Immature natural killer cell (primary cell): Measurements from ENCODE around the gene LINGO4. TPM values are rescaled to one million over a fixed set of nuclear protein-coding genes. Genes with fewer than 3 reads are reported as not detected.

Experiments used
- DNase-seq, 3 donors: peaks; one replicate each; pipeline ENCODE4 v3.0.0; 2022; ENCODE audit warnings: mixed read lengths in 1 of 3
- H3K27ac Mint-ChIP-seq, 6 donors: one replicate each; pipeline ENCODE4 v1.8.0; 2020; ENCODE audit warnings: mixed read lengths in 6 of 6, mild to moderate bottlenecking in 5 of 6, inconsistent platforms in 4 of 6, moderate library complexity in 3 of 6
- H3K27me3 Mint-ChIP-seq, 3 donors: one replicate each; pipeline ENCODE4 v1.8.0; 2020 to 2021; ENCODE audit warnings: low read depth in 3 of 3, mild to moderate bottlenecking in 3 of 3, mixed read lengths in 3 of 3, moderate library complexity in 3 of 3, inconsistent platforms in 1 of 3
- H3K36me3 Mint-ChIP-seq, 3 donors: one replicate each; pipeline ENCODE4 v1.8.0; 2020; ENCODE audit warnings: mixed read lengths in 3 of 3, inconsistent platforms in 2 of 3, mild to moderate bottlenecking in 2 of 3
- H3K4me1 Mint-ChIP-seq, 2 donors: one replicate each; pipeline ENCODE4 v1.8.0; 2020; ENCODE audit warnings: inconsistent platforms in 2 of 2, mild to moderate bottlenecking in 2 of 2, mixed read lengths in 2 of 2, moderate library complexity in 1 of 2
- H3K4me3 Mint-ChIP-seq, 5 donors: one replicate each; pipeline ENCODE4 v1.8.0; 2020; ENCODE audit warnings: mild to moderate bottlenecking in 5 of 5, mixed read lengths in 5 of 5, inconsistent platforms in 3 of 5, moderate library complexity in 3 of 5
- H3K9me3 Mint-ChIP-seq, 6 donors: one replicate each; pipeline ENCODE4 v1.8.0; 2020; ENCODE audit warnings: mild to moderate bottlenecking in 6 of 6, mixed read lengths in 6 of 6, inconsistent platforms in 4 of 6, moderate library complexity in 3 of 6
- polyA plus RNA-seq, 3 donors: library from polyadenylated mRNA; unstranded; fragments of 300-500 nt; fragmentation: Illumina TruSeq; gene quantifications; one replicate each; pipeline ENCODE4 v1.2.3, GENCODE V29; 2021

Gene LINGO4
- polyA plus RNA-seq, 3 donors from 2014 or later: 1.3 TPM; not detected in 2

DNA sequence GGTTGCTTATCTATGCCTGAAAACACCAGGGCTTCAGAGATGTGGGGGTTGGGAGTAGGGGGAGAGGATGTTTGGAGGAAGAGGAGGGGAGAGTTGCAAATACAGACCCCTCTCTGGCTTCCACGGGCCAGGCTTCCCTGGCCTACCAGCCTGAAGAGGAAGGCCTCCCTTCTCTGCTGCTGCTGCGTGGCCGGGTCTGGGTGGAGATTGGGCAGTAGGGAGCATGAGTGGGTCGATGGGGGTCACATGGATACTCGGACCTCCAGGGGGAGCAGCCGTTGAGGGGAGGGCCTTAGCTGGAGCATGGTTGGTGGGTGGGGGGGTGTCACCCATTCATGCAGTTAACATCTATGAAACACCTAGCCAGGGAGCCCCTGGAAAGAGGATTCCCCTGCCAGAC is 24.8 kb upstream of the LINGO4 start:
- H3K36me3 Mint-ChIP-seq: no peaks in the 10 kb centered on the region
- peaks cover 0 to 14% (median 5%) of the 10 kb centered on the region in 3 donors for H3K27me3 Mint-ChIP-seq
- H3K4me3 Mint-ChIP-seq: peak overlapping the region in 3 of 5 donors; percentile 49 to 83 (median 73)
- peaks cover 41 to 45% of the 10 kb centered on the region in 2 donors for H3K4me1 Mint-ChIP-seq
- DNase-seq: no peak
- H3K9me3 Mint-ChIP-seq: peaks cover 0 to 2% (median 0%) of the 10 kb centered on the region in 6 donors
- H3K27ac Mint-ChIP-seq: peak overlapping the region in 2 of 6 donors; percentile 11 to 77

DNA sequence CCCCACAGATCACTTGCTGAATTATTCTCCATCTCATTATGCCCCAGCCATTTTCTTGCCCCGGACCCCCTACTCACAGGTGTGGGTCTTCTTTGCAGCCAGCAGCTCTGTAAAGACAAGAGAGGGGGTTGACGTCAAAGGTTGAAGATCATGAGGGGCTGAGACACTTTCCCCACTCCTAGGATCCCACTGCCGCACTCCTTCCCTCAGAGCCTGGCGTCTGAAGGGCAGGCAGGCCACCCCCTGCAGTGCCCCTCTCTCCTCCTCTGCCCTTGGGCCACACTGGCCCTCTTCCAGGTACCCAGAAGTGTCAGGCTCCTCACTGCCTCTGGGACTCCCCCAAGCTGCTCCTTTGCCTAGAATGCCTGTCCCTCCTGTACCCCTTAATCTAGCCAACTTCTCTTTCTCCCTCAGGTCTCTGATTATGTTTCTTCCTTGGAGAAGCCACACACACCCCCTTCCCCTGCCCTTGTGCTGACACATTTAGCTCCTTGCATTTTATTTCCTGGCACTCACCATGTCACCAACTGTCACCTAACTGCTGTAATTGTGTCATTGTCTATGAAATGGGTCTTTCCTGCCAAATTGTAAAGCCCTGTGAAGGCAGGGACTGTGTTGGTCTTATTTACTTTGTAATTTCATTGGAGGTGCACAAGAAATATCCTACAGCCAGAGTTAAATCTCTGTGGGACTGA is 24.3 kb upstream of the LINGO4 start:
- Mint-ChIP-seq H3K4me1 (peaks cover 41 to 45% of the 10 kb centered on the region in 2 donors), H3K27ac (peak overlapping the region in 3 of 6 donors; percentile 11 to 77 (median 13)), H3K36me3 (no peaks in the 10 kb centered on the region), H3K4me3 (peak overlapping the region; percentile 49 to 83 (median 65)), H3K27me3 (peaks cover 0 to 14% (median 5%) of the 10 kb centered on the region in 3 donors), H3K9me3 (peaks cover 0 to 2% (median 0%) of the 10 kb centered on the region in 6 donors)
- no peak for DNase-seq

DNA sequence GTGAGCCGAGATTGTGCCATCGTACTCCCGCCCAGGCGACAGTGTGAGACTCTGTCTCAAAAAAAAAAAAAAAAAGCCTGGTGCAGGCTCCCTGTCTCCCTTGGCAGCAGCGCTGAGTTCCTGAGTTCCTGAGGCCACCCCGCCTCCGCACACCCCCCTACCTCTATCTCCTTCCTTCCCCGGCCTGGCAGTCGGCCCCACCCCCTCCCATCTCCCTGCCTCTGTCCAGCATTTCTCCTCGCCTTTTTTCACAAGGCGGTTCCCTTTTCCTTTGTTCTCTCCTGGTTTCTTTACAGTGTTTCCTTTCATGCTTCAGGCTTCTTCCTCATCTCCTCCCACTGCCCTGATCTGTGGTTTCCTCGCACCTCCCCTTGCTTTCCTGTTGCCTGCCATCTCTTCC is 23.7 kb upstream of the LINGO4 start:
- Mint-ChIP-seq H3K27ac (peak overlapping the region in 3 of 6 donors; percentile 1 to 28 (median 11)), H3K4me3 (peak overlapping the region; percentile 33 to 83 (median 65)), H3K9me3 (peaks cover 0 to 2% (median 0%) of the 10 kb centered on the region in 6 donors), H3K36me3 (no peaks in the 10 kb centered on the region), H3K27me3 (peaks cover 0 to 14% (median 6%) of the 10 kb centered on the region in 3 donors), H3K4me1 (peaks cover 41 to 43% of the 10 kb centered on the region in 2 donors)
- DNase-seq: no peak

DNA sequence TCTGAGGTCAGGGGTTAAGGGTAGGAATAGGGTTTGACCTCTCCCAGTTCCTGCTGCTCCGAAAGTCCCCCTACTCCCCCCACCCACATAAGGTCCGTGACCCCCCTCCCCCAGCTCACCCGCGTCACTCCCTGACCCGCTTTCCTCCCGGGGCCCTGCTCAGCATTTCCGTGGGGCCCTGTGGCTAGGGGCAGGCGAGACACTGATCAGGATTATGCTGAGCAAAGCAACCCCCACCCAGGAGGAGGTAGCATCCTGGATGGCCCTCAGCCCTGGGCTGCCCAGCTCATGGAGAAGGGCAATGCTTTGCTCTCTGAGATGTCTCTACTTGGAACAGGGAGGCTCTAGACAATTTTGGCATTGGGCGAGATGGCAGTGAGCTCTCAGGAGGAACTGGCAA is 22.6 kb upstream of the LINGO4 start:
- peaks cover 41 to 42% of the 10 kb centered on the region in 2 donors for H3K4me1 Mint-ChIP-seq
- peaks cover 0 to 17% (median 7%) of the 10 kb centered on the region in 3 donors for H3K27me3 Mint-ChIP-seq
- no peak for DNase-seq
- no peaks in the 10 kb centered on the region for H3K36me3 Mint-ChIP-seq
- peak overlapping the region; percentile 33 to 83 (median 58) for H3K4me3 Mint-ChIP-seq
- H3K9me3 Mint-ChIP-seq: peaks cover 0 to 2% (median 0%) of the 10 kb centered on the region in 6 donors
- H3K27ac Mint-ChIP-seq: peak overlapping the region in 2 of 6 donors; percentile 19 to 22

DNA sequence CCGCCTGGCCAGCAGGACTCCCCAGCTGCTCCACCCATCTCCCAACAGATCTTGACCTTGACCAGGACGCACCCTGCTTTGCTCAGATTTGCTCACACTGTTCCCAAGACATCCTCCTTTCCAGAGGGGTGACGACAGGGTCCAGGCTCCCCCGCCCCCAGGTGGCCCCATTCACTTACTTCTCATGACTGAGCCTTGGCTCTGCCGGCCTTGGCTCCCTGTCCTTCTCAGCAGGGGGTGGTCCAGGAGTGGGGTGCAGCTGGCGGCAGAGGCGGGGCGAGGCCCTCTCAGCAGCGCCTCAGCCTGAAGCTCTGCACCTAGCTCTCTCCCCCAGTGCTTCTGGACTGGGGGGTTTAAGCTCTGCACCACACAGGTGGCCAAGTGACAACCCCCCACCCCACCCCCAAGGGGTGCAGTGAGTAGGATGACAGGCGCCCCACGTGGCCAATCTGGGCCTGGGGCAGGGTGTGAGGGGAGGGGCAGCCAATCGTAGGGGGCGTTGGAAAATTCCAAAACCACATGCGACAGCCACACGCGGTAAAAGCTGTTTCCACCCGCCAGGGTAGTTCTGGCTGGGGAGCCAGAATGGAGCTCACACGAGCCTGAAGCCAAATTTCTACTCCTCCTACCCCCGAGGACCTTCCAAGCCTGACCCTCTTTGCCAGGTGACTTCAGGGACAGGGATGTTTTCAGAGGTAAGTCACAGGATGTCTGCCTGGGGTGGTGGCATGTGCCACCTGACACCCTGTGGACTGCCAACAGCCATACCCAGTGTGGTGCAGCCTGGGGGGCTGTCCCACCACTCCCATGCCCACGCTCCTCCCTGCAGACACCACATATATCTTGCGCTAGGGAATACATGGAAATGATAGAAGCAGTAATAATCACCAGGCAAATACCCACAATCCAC is 20.8 kb upstream of the LINGO4 start:
- Mint-ChIP-seq H3K27me3 (peaks cover 2 to 19% (median 7%) of the 10 kb centered on the region in 3 donors), H3K36me3 (no peaks in the 10 kb centered on the region), H3K27ac (peak overlapping the region in 2 of 6 donors; percentile 9 to 67), H3K4me3 (peak overlapping the region in 2 of 5 donors; percentile 26 to 34), H3K9me3 (peaks cover 0 to 2% (median 0%) of the 10 kb centered on the region in 6 donors), H3K4me1 (peaks cover 48 to 49% of the 10 kb centered on the region in 2 donors)
- no peak for DNase-seq

DNA sequence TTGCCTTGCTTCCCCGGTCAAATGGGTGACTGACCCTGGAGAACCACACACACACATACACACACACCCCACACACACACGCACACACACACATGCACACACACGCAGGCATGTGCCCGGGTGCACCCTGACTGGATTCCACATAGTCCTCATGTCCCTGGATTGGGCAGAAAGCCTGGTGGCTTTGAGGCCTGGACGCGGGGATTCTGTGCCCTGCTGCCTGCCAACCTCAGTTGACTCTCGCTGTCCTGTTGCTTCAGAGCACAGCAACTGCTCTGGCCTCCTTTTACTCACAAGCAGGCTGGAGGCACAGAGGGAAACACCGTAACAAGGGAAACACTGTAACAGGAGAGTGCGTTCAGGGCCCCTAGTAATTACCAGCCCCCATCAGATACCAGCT is 20.0 kb upstream of the LINGO4 start:
- no peak for DNase-seq
- Mint-ChIP-seq H3K4me3 (peak overlapping the region in 2 of 5 donors; percentile 27 to 48), H3K4me1 (peaks cover 48% of the 10 kb centered on the region in 2 donors), H3K27me3 (peaks cover 2 to 19% (median 6%) of the 10 kb centered on the region in 3 donors), H3K36me3 (no peaks in the 10 kb centered on the region), H3K9me3 (peaks cover 0 to 2% (median 0%) of the 10 kb centered on the region in 6 donors), H3K27ac (peak overlapping the region in 2 of 6 donors; percentile 10 to 40)

DNA sequence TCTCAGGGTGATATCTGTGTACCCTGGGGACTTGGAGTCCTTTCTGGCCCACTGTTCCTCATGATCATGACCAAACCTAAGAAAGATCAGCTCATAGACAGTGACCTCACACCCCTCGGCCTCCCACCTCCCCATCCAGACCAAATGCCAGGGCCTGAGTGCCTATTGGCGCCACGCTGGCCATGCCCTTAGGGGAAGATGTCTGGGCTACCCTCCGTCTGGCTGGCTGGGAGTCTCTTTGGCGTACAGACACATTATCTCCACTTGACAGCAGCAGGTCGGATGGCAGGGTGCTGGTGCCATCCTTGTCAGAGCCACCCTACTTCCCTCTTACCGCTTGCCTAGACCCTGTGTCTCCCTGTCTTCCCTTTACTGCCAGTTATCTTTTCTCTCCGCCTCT is 18.0 kb upstream of the LINGO4 start:
- no peaks in the 10 kb centered on the region for H3K36me3 Mint-ChIP-seq
- no peaks in the 10 kb centered on the region for H3K9me3 Mint-ChIP-seq
- peaks cover 32 to 33% of the 10 kb centered on the region in 2 donors for H3K4me1 Mint-ChIP-seq
- H3K4me3 Mint-ChIP-seq: no peak overlapping the region
- H3K27me3 Mint-ChIP-seq: peaks cover 2 to 12% (median 3%) of the 10 kb centered on the region in 3 donors
- H3K27ac Mint-ChIP-seq: no peak overlapping the region
- DNase-seq: no peak

DNA sequence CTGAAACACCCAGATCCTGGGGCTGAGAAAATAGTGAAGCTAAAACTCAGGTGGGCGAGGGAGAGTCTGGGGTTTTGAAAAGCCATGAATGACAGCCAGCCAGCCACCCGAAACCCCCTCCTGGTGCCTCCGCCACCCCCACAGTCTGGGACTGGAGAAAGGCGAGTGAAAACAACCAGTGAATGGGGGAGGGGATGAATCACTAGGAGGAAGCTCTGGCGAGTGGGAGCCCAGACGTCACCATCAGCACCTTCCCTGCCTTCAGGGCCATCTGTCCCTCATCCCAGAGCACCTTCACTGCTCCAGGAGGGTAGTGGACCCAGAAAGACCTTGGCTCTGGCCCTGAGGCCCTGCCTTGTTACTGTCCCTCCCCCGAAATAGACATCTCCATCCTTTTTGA is 17.2 kb upstream of the LINGO4 start:
- Mint-ChIP-seq H3K36me3 (no peaks in the 10 kb centered on the region), H3K27ac (no peak overlapping the region), H3K27me3 (peaks cover 2 to 10% (median 3%) of the 10 kb centered on the region in 3 donors), H3K4me3 (no peak overlapping the region), H3K4me1 (peaks cover 31% of the 10 kb centered on the region in 2 donors), H3K9me3 (no peaks in the 10 kb centered on the region)
- DNase-seq: no peak

DNA sequence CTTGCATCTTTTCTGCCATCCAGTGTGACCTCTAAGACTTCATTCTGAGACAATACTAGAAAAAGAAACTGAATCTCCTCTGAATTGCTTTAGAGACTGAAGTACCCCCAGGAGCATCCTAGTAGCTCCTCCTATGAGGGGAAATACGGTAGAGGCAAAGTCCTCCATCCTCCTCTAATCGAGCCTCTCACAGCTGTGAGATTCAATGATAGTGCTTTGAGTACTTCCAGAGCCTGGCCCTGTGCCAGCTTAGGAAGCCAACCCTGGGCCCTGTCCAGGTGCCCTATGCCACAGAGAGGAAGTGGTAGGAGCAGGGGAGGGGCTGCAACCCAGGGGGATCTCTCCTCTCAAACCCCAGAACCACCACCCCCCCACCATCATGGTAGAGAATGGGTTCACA is 15.7 kb upstream of the LINGO4 start:
- no peaks in the 10 kb centered on the region for H3K36me3 Mint-ChIP-seq
- H3K4me1 Mint-ChIP-seq: peaks cover 39 to 42% of the 10 kb centered on the region in 2 donors
- H3K27ac Mint-ChIP-seq: peak overlapping the region in 1 of 6 donors; percentile 55
- no peak overlapping the region for H3K4me3 Mint-ChIP-seq
- peaks cover 2 to 7% (median 2%) of the 10 kb centered on the region in 3 donors for H3K27me3 Mint-ChIP-seq
- no peak for DNase-seq
- H3K9me3 Mint-ChIP-seq: no peaks in the 10 kb centered on the region

DNA sequence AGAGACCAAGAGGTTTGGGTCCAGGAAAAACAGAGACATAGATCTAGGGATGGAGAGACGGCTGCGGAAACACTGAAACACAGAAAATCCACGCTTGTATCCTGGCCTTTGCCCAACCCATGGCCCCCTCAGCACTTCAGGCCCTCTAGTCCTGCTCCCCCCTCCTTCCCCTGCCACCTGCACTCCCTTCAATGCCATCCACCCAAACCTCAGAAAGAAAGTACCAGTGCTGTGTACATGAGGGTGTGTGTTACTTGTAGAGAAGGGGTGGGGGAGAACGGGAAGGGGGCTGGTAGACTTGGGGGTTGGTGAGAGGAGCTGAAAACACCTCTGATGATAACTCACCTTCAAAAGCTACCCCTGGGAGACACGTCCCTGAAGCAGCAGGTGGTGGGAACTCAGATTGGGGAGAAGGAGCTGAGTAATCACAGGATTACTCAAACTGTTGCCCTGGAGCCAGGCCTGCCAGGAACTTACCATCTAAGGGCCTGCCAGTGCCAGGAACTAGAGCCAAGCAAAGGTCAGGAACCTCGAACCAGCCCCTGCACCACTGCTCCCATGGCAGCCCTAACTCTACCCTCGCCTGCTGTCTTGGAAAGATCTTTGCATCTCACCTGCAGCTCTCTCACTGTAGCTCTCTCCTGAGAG is 14.9 kb upstream of the LINGO4 start:
- Mint-ChIP-seq H3K9me3 (no peaks in the 10 kb centered on the region), H3K4me3 (no peak overlapping the region), H3K27me3 (peaks cover 2 to 7% (median 2%) of the 10 kb centered on the region in 3 donors), H3K4me1 (peaks cover 47 to 48% of the 10 kb centered on the region in 2 donors), H3K36me3 (no peaks in the 10 kb centered on the region), H3K27ac (peak overlapping the region in 1 of 6 donors; percentile 84)
- DNase-seq: no peak

DNA sequence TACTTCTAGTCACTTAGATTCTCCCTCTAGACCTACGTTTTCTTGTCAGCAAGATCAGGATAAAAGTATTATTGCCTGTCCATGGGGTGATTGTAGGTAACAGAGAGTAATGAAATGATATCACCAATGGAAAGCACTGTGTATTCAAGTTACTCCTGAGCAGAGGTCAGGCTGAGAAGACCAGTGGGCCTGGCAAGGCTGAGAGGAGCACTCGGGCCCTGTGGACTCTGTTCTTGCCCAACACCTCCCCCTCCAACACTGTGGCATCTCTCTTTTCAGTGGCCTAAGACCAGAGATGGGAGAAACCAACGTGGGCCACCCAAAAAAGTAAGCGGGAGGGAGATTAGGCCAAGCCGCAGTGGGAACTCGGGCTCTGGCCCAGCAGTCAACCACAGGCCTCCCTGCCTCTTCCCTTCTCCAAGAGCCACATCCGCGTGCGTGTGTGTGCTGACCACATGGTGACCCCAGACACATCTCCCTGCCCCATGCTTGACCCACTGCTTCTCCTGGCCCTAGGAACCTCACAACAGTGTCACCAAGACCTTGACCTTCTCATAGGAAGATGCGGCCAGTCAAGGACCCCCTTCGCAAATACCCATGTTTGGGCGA is 14.1 kb upstream of the LINGO4 start:
- H3K27me3 Mint-ChIP-seq: peaks cover 2 to 7% (median 2%) of the 10 kb centered on the region in 3 donors
- peak overlapping the region in 1 of 6 donors; percentile 75 for H3K27ac Mint-ChIP-seq
- no peak for DNase-seq
- no peak overlapping the region for H3K4me3 Mint-ChIP-seq
- H3K36me3 Mint-ChIP-seq: no peaks in the 10 kb centered on the region
- H3K4me1 Mint-ChIP-seq: peaks cover 54% of the 10 kb centered on the region in 2 donors
- no peaks in the 10 kb centered on the region for H3K9me3 Mint-ChIP-seq

DNA sequence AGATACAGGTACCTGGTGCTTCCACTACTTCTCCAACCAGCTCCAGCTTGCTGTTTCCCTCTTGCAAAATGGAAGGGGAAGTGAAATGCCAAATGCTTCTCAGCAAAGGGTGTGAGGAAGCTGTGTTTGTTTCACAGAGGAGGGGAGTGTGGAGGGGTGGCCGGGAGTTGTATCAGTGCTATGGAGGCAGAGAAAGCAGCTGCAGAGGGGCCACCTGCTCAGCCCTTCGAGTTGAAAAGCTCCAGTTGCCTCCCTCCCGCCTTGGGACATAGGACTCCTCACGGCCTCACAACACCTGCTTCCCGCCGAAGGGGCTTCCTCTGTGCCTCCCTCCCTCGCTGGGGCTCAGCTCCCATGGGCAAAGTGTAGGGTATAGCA is 12.1 kb upstream of the LINGO4 start:
- DNase-seq: no peak
- Mint-ChIP-seq H3K9me3 (no peaks in the 10 kb centered on the region), H3K27me3 (peaks cover 2 to 3% (median 2%) of the 10 kb centered on the region in 3 donors), H3K27ac (peak overlapping the region in 1 of 6 donors; percentile 70), H3K4me3 (no peak overlapping the region), H3K36me3 (no peaks in the 10 kb centered on the region), H3K4me1 (peaks cover 65 to 67% of the 10 kb centered on the region in 2 donors)
